ENCODE data around the gene THSD8. TPM values are rescaled to one million over a fixed set of nuclear protein-coding genes. Genes with fewer than 3 reads are reported as not detected.

THSD8 gene
- total and polyA plus RNA-seq, 8 donors: 2.9 to 8.3 (median 5.1) TPM; not detected in 5

DNA sequence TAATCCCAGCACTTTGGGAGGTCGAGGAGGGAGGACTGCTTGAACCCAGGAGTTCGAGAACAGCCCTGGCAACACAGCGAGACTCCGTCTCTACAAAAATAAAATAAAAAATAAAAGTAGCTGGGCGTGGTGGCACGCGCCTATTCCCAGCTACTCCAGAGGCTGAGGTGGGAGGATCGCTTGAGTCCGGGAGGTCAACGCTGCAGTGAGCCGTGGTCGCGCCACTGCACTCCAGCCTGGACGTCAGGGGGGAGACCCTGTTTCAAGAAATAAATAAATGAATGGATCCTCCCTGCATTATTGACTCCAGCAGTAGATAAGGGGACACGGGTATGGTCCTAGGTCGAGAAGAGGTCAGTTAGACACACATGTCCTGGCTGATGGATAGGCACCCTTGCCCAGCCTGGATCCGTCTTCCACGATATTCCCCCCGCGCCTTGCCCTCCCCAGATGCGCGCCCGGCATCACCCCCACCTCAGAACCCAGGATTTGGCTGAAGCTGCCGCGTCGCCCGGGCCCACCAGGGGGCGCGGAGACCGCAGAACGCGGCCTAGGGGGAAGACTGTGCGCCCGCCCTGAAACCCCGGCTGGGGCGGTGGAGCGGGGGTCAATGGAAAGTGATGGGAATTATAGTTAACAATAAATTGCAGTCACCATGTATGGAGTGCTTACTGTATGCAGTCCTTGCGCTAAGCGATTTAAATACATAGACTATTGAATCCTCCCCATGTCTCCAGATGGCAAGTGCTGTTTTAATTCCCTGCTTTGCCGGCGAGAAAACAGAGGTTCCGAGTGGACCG lies 24.5 kb upstream of the THSD8 start:
- Histone ChIP-seq H3K4me3 (peak overlapping the region; percentile 57 to 68 (median 66)), H3K4me1 (peaks cover 20 to 75% (median 57%) of the 10 kb centered on the region in 4 donors), H3K9me3 (no peaks in the 10 kb centered on the region), H3K27me3 (no peaks in the 10 kb centered on the region), H3K36me3 (peaks cover 0 to 5% (median 0%) of the 10 kb centered on the region in 4 donors), H3K27ac (peak overlapping the region; percentile 95 to 100 (median 96))
- intact Hi-C loops (cut with DNase I; ENCODE audit: low total_unique reads): no loop called here
- TF ChIP-seq, protein P1, sequence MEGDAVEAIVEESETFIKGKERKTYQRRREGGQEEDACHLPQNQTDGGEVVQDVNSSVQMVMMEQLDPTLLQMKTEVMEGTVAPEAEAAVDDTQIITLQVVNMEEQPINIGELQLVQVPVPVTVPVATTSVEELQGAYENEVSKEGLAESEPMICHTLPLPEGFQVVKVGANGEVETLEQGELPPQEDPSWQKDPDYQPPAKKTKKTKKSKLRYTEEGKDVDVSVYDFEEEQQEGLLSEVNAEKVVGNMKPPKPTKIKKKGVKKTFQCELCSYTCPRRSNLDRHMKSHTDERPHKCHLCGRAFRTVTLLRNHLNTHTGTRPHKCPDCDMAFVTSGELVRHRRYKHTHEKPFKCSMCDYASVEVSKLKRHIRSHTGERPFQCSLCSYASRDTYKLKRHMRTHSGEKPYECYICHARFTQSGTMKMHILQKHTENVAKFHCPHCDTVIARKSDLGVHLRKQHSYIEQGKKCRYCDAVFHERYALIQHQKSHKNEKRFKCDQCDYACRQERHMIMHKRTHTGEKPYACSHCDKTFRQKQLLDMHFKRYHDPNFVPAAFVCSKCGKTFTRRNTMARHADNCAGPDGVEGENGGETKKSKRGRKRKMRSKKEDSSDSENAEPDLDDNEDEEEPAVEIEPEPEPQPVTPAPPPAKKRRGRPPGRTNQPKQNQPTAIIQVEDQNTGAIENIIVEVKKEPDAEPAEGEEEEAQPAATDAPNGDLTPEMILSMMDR (IDR thresholded peaks at IDR 0.05): peak in 5 of 7 experiments; percentile 88 to 97 (median 96)
- TF ChIP-seq POLR2A (IDR thresholded peaks at IDR 0.05): no peak
- no peak for TF ChIP-seq EP300 (IDR thresholded peaks at IDR 0.05)
- peak in 2 of 3 donors; percentile 52 to 83 for TF ChIP-seq POLR2AphosphoS5 (IDR thresholded peaks at IDR 0.05)
- DNase-seq: peak; percentile 81 to 93
- WGBS, 5 donors: 5 to 8% (median 7%) methylated on average over 43 of the region's 43 CpGs

DNA sequence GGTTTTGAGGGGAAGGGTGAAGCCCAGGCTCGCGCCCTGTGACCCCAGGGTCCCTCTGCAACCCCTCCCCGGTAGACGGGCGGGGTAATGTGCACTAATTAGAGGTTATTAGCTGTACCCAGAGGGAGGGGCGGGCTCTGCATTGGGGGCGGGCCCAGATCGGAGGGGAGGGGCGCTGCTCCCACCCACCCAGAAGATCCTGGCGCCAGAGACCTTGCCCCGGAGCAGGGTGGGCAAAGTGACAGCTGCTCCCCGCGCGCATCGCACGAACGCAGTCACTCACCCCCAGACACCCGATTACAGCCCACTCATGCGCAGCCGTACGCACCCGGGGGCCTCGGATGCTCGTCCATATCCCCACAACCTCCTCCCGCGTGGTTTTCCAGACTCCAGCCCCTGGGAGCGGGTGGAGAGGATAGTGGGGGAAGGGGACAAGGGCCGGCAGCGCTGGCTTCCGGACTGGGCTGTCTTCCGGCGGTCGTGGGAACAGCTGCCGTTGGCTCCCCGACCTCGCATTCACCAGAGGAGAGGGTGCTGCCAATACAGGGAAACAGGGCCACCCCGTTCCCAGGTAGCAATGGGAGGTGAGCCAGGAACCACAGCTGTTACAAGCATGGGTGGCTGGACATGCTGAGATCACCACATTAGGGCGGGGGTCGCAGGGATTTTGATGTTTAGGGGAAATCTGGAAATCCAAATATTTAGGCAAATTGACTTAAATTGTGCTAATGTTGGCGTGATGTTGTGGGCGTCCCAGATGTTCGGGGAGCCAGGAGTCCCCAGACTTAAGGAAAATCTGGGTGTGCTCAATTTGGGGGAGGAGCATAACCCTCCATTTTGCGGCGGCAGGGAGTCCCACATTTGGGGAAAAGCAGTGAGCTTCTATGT lies 23.6 kb upstream of the THSD8 start:
- TF ChIP-seq POLR2A (IDR thresholded peaks at IDR 0.05) (peak in 1 of 4 donors; percentile 25), EP300 (IDR thresholded peaks at IDR 0.05) (no peak), POLR2AphosphoS5 (IDR thresholded peaks at IDR 0.05) (peak; percentile 45 to 81 (median 57))
- TF ChIP-seq, protein P1 (IDR thresholded peaks at IDR 0.05): no peak
- WGBS, 5 donors: 1 to 2% (median 2%) methylated on average over 28 to 44 of the region's 44 CpGs
- DNase-seq: peak; percentile 79 to 92
- Histone ChIP-seq H3K27ac (peak overlapping the region; percentile 95 to 100 (median 96)), H3K36me3 (peaks cover 0 to 5% (median 0%) of the 10 kb centered on the region in 4 donors), H3K9me3 (no peaks in the 10 kb centered on the region), H3K4me3 (peak overlapping the region; percentile 57 to 68 (median 66)), H3K4me1 (peaks cover 29 to 83% (median 65%) of the 10 kb centered on the region in 4 donors), H3K27me3 (no peaks in the 10 kb centered on the region)
- intact Hi-C loops (cut with DNase I; ENCODE audit: low total_unique reads): no loop called here

DNA sequence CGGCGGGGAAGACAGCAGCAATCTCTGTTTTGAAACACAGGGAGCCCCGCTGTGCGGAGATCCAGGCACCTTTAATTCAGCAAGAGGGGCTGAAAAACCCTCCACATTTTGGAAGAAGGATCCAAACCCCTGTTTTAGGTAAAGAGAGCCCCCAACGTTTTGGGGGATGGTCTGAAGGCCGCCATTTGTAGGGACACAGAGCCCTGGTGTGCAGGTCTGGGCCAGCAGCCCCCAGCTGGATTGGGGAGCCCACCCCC lies 23.0 kb upstream of the THSD8 start:
- no peaks in the 10 kb centered on the region for H3K27me3 ChIP-seq
- H3K4me3 ChIP-seq: peak overlapping the region; percentile 57 to 68 (median 66)
- TF ChIP-seq POLR2AphosphoS5 (IDR thresholded peaks at IDR 0.05) (no peak), EP300 (IDR thresholded peaks at IDR 0.05) (no peak), POLR2A (IDR thresholded peaks at IDR 0.05) (no peak)
- TF ChIP-seq, protein P1 (IDR thresholded peaks at IDR 0.05): no peak
- DNase-seq: no peak
- H3K9me3 ChIP-seq: no peaks in the 10 kb centered on the region
- intact Hi-C loops (cut with DNase I; ENCODE audit: low total_unique reads): no loop called here
- 43 to 63% (median 51%) methylated on average over 5 to 6 of the region's 6 CpGs for WGBS, 5 donors
- H3K36me3 ChIP-seq: peaks cover 0 to 5% (median 0%) of the 10 kb centered on the region in 4 donors
- H3K27ac ChIP-seq: peak overlapping the region; percentile 95 to 100 (median 96)
- H3K4me1 ChIP-seq: peaks cover 34 to 85% (median 70%) of the 10 kb centered on the region in 4 donors
